ENCODE results near the gene GPR176. TPM values are rescaled to one million over a fixed set of nuclear protein-coding genes. Genes with fewer than 3 reads are reported as not detected.

Gene GPR176
- total RNA-seq, 4 donors from 2014 or later = 0.53 to 6.2 (median 3.0) TPM

DNA sequence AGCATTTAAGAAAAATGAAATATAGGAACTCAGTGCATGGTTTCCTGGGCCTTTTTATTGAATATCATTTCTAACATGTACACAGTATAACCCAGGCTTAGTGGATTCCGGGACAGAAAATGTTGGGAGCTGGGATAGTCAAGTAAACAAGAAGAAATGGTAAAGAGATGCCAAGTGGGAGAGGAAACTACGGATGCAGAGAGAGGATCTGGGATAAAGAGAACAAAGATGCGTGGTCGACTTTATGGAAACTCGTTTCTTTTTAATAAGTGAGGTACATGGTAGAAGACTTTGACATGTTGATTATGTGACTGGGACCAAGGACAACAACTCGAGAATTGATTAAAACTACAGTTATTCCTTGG lies 1.2 kb upstream of the GPR176 start:
- no peak for TF ChIP-seq POLR2A (IDR thresholded peaks at IDR 0.05)
- TF ChIP-seq, protein P1, sequence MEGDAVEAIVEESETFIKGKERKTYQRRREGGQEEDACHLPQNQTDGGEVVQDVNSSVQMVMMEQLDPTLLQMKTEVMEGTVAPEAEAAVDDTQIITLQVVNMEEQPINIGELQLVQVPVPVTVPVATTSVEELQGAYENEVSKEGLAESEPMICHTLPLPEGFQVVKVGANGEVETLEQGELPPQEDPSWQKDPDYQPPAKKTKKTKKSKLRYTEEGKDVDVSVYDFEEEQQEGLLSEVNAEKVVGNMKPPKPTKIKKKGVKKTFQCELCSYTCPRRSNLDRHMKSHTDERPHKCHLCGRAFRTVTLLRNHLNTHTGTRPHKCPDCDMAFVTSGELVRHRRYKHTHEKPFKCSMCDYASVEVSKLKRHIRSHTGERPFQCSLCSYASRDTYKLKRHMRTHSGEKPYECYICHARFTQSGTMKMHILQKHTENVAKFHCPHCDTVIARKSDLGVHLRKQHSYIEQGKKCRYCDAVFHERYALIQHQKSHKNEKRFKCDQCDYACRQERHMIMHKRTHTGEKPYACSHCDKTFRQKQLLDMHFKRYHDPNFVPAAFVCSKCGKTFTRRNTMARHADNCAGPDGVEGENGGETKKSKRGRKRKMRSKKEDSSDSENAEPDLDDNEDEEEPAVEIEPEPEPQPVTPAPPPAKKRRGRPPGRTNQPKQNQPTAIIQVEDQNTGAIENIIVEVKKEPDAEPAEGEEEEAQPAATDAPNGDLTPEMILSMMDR (IDR thresholded peaks at IDR 0.05) = no peak
- DNase-seq (ENCODE audit: low spot score in 2 of 2) = no peak
- WGBS, 2 donors = 71 to 72% methylated on average over 6 of the region's 6 CpGs
- intact Hi-C loops (cut with DNase I; ENCODE audit: low total_unique reads) = no loop called here
- peak overlapping the region; percentile 66 for H3K4me3 ChIP-seq (ENCODE audit: low read depth, poor library complexity, severe bottlenecking)

DNA sequence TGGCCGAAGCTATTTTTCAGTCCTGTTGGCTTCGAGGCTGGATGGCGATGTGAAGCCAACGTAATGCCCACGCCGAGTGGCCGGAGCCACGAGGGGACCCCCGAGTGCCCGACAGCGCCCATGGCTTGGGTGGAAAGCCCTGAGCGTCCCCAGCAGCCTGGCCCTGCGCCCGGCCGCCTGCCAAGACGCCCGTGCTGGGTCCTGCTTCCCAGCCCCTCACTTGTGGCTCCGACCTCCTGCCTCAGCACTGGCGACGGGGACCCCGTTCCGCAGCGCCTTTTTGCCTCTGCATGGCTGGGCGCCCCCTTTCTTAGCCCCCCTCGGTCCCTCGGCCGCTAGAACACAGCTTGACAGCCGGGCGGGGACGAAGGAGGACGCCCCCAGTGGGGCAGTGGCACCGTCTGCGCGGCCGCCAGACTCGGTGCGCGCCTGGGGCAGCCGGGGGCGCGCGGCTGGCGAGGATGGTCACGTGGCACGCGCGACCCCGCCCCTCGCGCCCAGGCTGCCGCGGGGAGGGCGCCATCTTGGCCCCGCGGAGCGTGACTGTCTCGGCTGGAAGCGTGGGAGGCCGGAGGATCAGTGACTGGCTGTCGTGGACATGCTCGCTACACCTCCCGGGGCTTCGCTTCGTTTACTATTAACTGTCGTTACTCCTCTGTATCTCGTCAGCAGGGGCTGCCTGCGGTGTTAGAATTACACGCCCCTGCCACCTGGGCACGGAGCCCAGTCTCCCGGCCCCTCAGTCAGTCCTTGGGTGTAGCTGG lies 626 bp upstream of the GPR176 start:
- WGBS, 2 donors = 1% methylated on average over 24 to 39 of the region's 70 CpGs
- DNase-seq (ENCODE audit: low spot score in 2 of 2) = peak; percentile 58 to 93
- intact Hi-C loops (cut with DNase I; ENCODE audit: low total_unique reads) = no loop called here

DNA sequence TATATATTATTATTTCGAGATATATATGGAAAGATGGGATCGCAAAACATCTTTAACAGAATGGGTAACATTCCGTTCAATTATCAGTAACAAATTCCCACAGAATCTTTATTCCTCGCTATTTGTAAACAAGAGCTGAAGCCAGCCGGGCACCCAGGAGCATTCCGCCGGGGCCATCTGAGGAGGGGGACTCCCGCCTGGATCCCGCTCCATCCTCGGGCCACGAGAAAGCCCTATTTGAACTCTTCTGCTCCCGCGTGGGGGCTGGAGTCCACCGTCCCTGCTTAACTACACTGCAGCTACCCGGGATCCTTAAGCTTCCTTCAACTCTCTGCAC lies 687 bp downstream of the GPR176 start:
- intact Hi-C loops (cut with DNase I; ENCODE audit: low total_unique reads) = loop anchor here (5.0 kb wide), 1 partner anchor 958 kb away; no protein-coding TSS in a partner anchor
- H3K4me3 ChIP-seq (ENCODE audit: low read depth, poor library complexity, severe bottlenecking) = peak overlapping the region; percentile 66
- DNase-seq (ENCODE audit: low spot score in 2 of 2) = peak in 1 of 2 donors; percentile 85
- TF ChIP-seq, protein P1 (IDR thresholded peaks at IDR 0.05) = no peak
- TF ChIP-seq POLR2A (IDR thresholded peaks at IDR 0.05) = no peak
- WGBS, 2 donors = 4 to 6% methylated on average over 15 of the region's 15 CpGs

More for the DNA sequence above, 626 bp upstream of the GPR176 start:
- TF ChIP-seq POLR2A (IDR thresholded peaks at IDR 0.05) = no peak
- TF ChIP-seq, protein P1 (IDR thresholded peaks at IDR 0.05) = no peak
- H3K4me3 ChIP-seq (ENCODE audit: low read depth, poor library complexity, severe bottlenecking) = peak overlapping the region; percentile 66

DNA sequence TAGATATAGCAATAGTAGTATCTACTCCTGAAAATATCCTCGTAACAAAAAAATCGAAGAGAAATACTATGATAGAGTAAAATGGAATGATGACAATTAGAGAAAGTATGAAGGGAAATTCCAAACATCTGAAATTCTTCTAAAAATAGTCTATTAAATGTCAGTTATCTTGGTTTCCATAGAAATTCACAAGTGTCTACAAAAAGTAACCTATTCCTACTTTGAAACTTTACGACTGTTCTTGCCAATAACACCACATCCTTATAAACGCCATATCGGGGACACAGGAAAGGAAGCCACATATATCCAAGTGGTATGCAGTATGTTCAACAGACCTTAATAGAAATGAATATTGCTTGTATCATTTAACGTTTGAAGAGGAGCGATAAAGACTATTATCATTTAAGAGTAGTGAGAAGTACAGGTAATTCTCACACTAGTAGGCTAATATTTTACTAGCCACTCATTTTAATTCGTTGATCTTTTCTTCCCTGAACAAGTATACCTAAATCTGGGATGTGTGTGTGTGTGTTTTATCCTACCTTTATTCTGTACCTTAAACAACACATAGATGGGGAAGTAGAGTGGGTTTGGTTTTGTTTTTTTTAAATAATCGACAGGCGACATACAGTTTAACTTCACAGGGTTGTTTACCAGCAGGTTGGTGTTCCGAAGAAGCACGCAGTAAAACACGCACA lies 1.2 kb downstream of the GPR176 start:
- no peak overlapping the region for H3K4me3 ChIP-seq (ENCODE audit: low read depth, poor library complexity, severe bottlenecking)
- 26 to 28% methylated on average over 13 of the region's 13 CpGs for WGBS, 2 donors
- intact Hi-C loops (cut with DNase I; ENCODE audit: low total_unique reads) = loop anchor here (5.0 kb wide), 1 partner anchor 958 kb away; no protein-coding TSS in a partner anchor
- TF ChIP-seq POLR2A (IDR thresholded peaks at IDR 0.05) = no peak
- TF ChIP-seq, protein P1 (IDR thresholded peaks at IDR 0.05) = no peak
- no peak for DNase-seq (ENCODE audit: low spot score in 2 of 2)

DNA sequence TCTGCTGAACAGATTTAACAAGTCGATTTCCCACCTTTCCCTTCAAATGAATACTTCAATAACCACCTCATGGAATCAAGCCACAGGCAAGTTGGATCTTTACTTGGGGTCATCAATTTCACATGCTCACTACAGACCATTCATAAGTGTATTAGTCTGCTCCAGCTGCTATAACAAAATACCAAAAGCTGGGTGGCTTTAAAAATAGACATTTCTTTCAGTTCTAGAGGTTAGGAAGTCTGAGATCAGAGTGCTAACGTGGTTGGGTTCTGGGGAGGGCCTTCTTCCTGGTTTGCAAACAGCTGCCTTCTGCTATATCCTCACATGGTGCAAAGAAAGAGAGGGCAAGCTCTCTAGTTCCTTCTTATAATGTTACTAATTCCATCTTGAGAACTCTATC lies 5.1 kb downstream of the GPR176 start:
- intact Hi-C loops (cut with DNase I; ENCODE audit: low total_unique reads) = loop anchor here (5.0 kb wide), 1 partner anchor 962 kb away; no protein-coding TSS in a partner anchor
- no peak for DNase-seq (ENCODE audit: low spot score in 2 of 2)
- no peak overlapping the region for H3K4me3 ChIP-seq (ENCODE audit: low read depth, poor library complexity, severe bottlenecking)
- WGBS, 2 donors = 84 to 89% methylated on average over 2 of the region's 2 CpGs
- TF ChIP-seq, protein P1 (IDR thresholded peaks at IDR 0.05) = no peak
- no peak for TF ChIP-seq POLR2A (IDR thresholded peaks at IDR 0.05)
